DMS153 treated with DMSO at 0.1 percent for 48 hours (cell line): Measurements from ENCODE around the gene EVPLL.
"Not testable (repeated sequence)": the region's sequence is repeated elsewhere in the genome, so short reads cannot be mapped to it uniquely, and the experiment has no call there.

ENCODE experiments used
- DNase-seq: peaks from one replicate; lab custom pipeline; 2025; ENCODE audit not compliant: unreplicated experiment; lab: John Stamatoyannopoulos, UW

EVPLL gene

GRCh38 chr17:18377437-18378204 lies at the start of gene EVPLL:
Gene EVPLL (plus strand): TSS chr17:18377778. CDS start chr17:18380938, 3,160 bp downstream.
- no peak for DNase-seq

- no peak for DNase-seq
These were observed 48.9 kb upstream of the EVPLL start for GRCh38 chr17:18328643-18329204.

- no peak for DNase-seq
These were observed 45.7 kb upstream of the EVPLL start for GRCh38 chr17:18331879-18332278.

GRCh38 chr17:18332909-18333489 lies 44.6 kb upstream of the EVPLL start:
- no peak for DNase-seq

GRCh38 chr17:18338158-18338557 lies 39.4 kb upstream of the EVPLL start:
- not testable (repeated sequence) for DNase-seq

GRCh38 chr17:18339933-18340332 lies 37.6 kb upstream of the EVPLL start:
- DNase-seq: no peak

- DNase-seq: no peak
These were observed 33.6 kb upstream of the EVPLL start for GRCh38 chr17:18344021-18344420.

GRCh38 chr17:18353541-18353940 lies 24.0 kb upstream of the EVPLL start:
- no peak for DNase-seq

- DNase-seq: no peak
These were observed 21.0 kb upstream of the EVPLL start for GRCh38 chr17:18356624-18357023.

GRCh38 chr17:18360518-18360917 lies 17.1 kb upstream of the EVPLL start:
- DNase-seq: no peak

- DNase-seq: no peak
These were observed 15.5 kb upstream of the EVPLL start for GRCh38 chr17:18361837-18362697.

GRCh38 chr17:18362698-18363100 lies 14.9 kb upstream of the EVPLL start:
- no peak for DNase-seq

- peak; percentile 43 for DNase-seq
These were observed 14.2 kb upstream of the EVPLL start, which contains the start of gene SHMT1 for GRCh38 chr17:18363101-18364049. Gene SHMT1 (minus strand): TSS chr17:18363550. CDS start chr17:18355981, 7,569 bp downstream.

- no peak for DNase-seq
These were observed 13.4 kb upstream of the EVPLL start for GRCh38 chr17:18364166-18364565.

GRCh38 chr17:18368946-18369345 lies 8.6 kb upstream of the EVPLL start:
- DNase-seq: no peak

GRCh38 chr17:18370761-18371160 lies 6.8 kb upstream of the EVPLL start:
- no peak for DNase-seq

- no peak for DNase-seq
These were observed 6.1 kb upstream of the EVPLL start for GRCh38 chr17:18371455-18371854.

GRCh38 chr17:18373181-18373580 lies 4.4 kb upstream of the EVPLL start:
- not testable (repeated sequence) for DNase-seq

- no peak for DNase-seq
These were observed 3.4 kb upstream of the EVPLL start for GRCh38 chr17:18374216-18374615.

GRCh38 chr17:18378205-18378505 lies 577 bp downstream of the EVPLL start:
- DNase-seq: no peak
